ENCODE results near the gene ATP13A4.

The ATP13A4 gene

DNA sequence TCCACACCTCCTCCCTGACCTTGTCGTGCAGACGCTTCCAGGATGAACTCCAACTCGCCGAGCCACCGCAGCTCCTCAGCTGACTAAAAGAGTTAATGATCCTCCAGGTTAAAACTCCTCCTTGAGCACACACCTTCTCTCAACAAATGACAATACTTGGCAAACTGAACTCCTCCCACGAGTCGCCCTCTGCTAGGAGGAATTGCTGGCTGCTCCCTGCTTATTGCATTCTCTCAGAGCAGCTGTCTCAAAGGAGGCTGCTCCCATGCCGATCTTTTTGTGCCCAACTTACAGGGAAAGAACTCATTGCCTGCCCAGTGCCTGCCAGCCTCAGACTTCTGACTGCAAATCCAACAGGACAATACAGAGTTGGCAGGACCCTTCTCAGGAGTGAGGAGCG lies at the start of gene ATP13A4:
Gene ATP13A4, minus strand, starts transcription at position 85 of the 400 bp plus-strand sequence. CDS start 96 bp downstream, outside the sequence.
- H3K27me3 ChIP-seq (ENCODE audit: control insufficient read depth, insufficient read depth, low read length), result no peaks in the 10 kb centered on the region
- H3K9me3 ChIP-seq (ENCODE audit: control insufficient read depth, insufficient read depth, low read length), result no peaks in the 10 kb centered on the region
- no peak within 1 kb of the TSS for H3K9ac ChIP-seq (ENCODE audit: low read depth, low read length)
- H3K4me1 ChIP-seq (ENCODE audit: control insufficient read depth, insufficient read depth, low read length), result peaks cover 10% of the 10 kb centered on the region
- no peak within 1 kb of the TSS for H3K4me3 ChIP-seq (ENCODE audit: low read depth, low read length)
- no peaks in the 10 kb centered on the region for H3K36me3 ChIP-seq (ENCODE audit: control insufficient read depth, insufficient read depth, low read length)
- no peak within 1 kb of the TSS for H3K27ac ChIP-seq (ENCODE audit: low read depth, low read length)

DNA sequence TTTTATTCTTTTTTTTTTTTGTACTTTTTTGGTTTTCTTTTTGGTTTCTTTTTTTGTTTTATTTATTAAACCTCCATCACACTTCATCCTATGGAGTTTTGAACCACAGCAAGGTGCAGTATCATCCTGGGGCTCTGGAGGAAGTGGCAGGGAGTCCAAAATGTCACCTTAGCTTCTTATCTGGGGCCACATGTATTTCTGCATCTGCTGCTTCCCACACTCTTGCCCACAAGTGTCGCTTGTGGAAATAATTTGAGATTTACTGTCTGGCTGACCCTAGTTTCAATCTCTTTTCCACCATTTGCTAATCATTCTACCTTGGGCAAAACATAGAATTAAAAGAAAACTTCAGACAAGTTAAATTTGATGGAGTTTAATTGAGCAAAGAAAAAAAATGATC lies 44.7 kb upstream of the ATP13A4 start:
- H3K27ac ChIP-seq (ENCODE audit: low read depth, low read length), result no peak overlapping the region
- H3K4me3 ChIP-seq (ENCODE audit: low read depth, low read length), result no peak overlapping the region
- H3K27me3 ChIP-seq (ENCODE audit: control insufficient read depth, insufficient read depth, low read length), result no peaks in the 10 kb centered on the region
- peaks cover 14% of the 10 kb centered on the region; the same call in 1 of the 2 replicates for H3K4me1 ChIP-seq (ENCODE audit: control insufficient read depth, insufficient read depth, low read length)
- no peaks in the 10 kb centered on the region for H3K9me3 ChIP-seq (ENCODE audit: control insufficient read depth, insufficient read depth, low read length)
- H3K9ac ChIP-seq (ENCODE audit: low read depth, low read length), result no peak overlapping the region
- peaks cover 8% of the 10 kb centered on the region; the same call in 1 of the 2 replicates for H3K36me3 ChIP-seq (ENCODE audit: control insufficient read depth, insufficient read depth, low read length)

DNA sequence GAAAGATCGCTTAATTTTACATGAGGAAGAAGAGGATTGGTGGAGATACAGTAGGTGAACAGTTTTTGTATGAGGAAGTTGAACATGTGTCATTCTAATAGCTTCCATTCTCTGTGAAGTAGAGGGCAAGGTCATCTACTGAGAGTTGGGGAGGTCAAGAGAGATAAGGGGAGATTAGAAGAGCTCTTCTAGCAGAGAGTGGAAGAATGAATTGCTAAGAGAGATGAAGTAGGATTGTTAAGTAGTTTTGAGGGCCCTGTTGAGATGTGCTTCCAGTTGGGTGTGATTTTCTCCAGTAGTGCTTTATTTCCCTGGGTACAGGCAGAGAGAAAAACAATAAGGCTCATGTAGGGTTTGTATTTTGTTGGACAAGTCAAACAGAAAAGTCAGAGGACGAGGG lies 43.5 kb upstream of the ATP13A4 start:
- Histone ChIP-seq H3K36me3 (ENCODE audit: control insufficient read depth, insufficient read depth, low read length) (peaks cover 8% of the 10 kb centered on the region; the same call in 1 of the 2 replicates), H3K9ac (ENCODE audit: low read depth, low read length) (no peak overlapping the region), H3K4me1 (ENCODE audit: control insufficient read depth, insufficient read depth, low read length) (peaks cover 14% of the 10 kb centered on the region; the same call in 1 of the 2 replicates), H3K9me3 (ENCODE audit: control insufficient read depth, insufficient read depth, low read length) (no peaks in the 10 kb centered on the region), H3K27ac (ENCODE audit: low read depth, low read length) (no peak overlapping the region), H3K27me3 (ENCODE audit: control insufficient read depth, insufficient read depth, low read length) (no peaks in the 10 kb centered on the region), H3K4me3 (ENCODE audit: low read depth, low read length) (no peak overlapping the region)

DNA sequence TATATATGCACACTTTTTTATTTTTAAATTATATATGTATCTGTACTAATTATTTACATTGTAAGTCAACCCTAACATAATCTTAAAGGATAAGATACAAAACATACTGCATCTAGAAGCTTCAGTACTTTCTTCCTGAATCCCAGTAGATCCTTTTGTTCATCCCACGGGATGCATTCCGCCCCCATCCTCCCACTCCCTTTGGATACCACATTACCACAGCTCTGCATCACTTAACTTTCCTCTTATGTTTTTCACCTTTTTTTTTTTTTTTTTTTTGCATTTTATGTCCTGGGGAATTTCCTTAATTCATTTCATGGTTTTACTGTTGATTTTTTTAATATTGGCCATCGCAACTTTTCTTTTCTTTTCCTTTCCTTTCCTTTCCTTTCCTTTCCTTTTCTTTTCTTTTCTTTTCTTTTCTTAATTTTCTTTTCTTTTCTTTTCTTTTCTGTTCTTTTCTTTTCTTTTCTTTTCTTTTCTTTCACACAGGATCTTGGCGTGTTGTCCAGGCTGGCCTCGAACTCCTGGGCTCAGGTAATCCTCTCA lies 41.3 kb upstream of the ATP13A4 start:
- peak overlapping the region; percentile 91 for H3K27ac ChIP-seq (ENCODE audit: low read depth, low read length)
- H3K4me1 ChIP-seq (ENCODE audit: control insufficient read depth, insufficient read depth, low read length), result peaks cover 14% of the 10 kb centered on the region; the same call in 1 of the 2 replicates
- peaks cover 9% of the 10 kb centered on the region; the same call in 1 of the 2 replicates for H3K27me3 ChIP-seq (ENCODE audit: control insufficient read depth, insufficient read depth, low read length)
- H3K9me3 ChIP-seq (ENCODE audit: control insufficient read depth, insufficient read depth, low read length), result no peaks in the 10 kb centered on the region
- no peaks in the 10 kb centered on the region; the same call in 1 of the 2 replicates for H3K36me3 ChIP-seq (ENCODE audit: control insufficient read depth, insufficient read depth, low read length)
- no peak overlapping the region for H3K9ac ChIP-seq (ENCODE audit: low read depth, low read length)
- H3K4me3 ChIP-seq (ENCODE audit: low read depth, low read length), result peak overlapping the region; percentile 84; the same call in 1 of the 2 replicates

DNA sequence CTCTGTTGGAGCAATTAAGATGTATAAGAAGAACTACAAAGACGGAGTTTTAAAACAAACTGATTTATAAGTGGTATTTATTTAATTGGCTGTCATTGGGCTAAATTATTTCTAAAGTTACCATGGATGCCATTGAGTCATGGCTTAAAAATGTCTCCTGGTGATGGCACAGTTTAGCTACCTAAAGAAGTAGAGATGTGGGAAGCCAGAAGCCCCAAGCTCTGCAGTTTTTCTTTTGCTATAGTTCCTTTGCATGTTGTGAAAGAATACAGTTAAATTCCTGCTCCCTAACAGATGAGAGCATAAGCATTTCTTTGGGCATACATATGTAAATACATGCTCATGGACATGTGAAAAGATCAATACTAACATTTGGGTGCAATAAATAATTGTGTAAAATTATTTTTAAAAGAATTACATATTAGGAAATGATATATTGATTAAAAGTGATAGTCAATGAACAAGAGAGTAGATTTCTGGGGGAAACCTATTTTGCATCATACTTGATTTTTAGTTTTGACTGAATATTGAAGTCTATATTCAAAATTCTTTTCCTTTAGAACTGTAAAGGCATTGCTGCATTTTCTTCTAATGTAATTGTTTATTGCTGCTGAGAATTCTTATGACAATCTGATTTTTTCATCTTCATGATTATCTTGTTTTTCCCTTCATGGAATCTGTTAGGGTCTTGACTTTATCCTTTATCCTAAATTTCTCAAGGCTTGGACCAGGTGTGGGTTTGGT lies 40.4 kb upstream of the ATP13A4 start:
- Histone ChIP-seq H3K27ac (ENCODE audit: low read depth, low read length) (peak overlapping the region; percentile 91), H3K9ac (ENCODE audit: low read depth, low read length) (no peak overlapping the region), H3K36me3 (ENCODE audit: control insufficient read depth, insufficient read depth, low read length) (no peaks in the 10 kb centered on the region; the same call in 1 of the 2 replicates), H3K4me1 (ENCODE audit: control insufficient read depth, insufficient read depth, low read length) (peaks cover 14% of the 10 kb centered on the region; the same call in 1 of the 2 replicates), H3K9me3 (ENCODE audit: control insufficient read depth, insufficient read depth, low read length) (no peaks in the 10 kb centered on the region), H3K4me3 (ENCODE audit: low read depth, low read length) (peak overlapping the region; percentile 84), H3K27me3 (ENCODE audit: control insufficient read depth, insufficient read depth, low read length) (peaks cover 9% of the 10 kb centered on the region; the same call in 1 of the 2 replicates)

GRCh38 chr3:193593668-193594030 lies 39.0 kb upstream of the ATP13A4 start:
- Histone ChIP-seq H3K27me3 (ENCODE audit: control insufficient read depth, insufficient read depth, low read length) (peaks cover 9% of the 10 kb centered on the region; the same call in 1 of the 2 replicates), H3K4me3 (ENCODE audit: low read depth, low read length) (peak overlapping the region; percentile 84), H3K9me3 (ENCODE audit: control insufficient read depth, insufficient read depth, low read length) (no peaks in the 10 kb centered on the region), H3K27ac (ENCODE audit: low read depth, low read length) (peak overlapping the region; percentile 91), H3K9ac (ENCODE audit: low read depth, low read length) (peak overlapping the region; percentile 75), H3K36me3 (ENCODE audit: control insufficient read depth, insufficient read depth, low read length) (no peaks in the 10 kb centered on the region; the same call in 1 of the 2 replicates), H3K4me1 (ENCODE audit: control insufficient read depth, insufficient read depth, low read length) (peaks cover 14% of the 10 kb centered on the region; the same call in 1 of the 2 replicates)

DNA sequence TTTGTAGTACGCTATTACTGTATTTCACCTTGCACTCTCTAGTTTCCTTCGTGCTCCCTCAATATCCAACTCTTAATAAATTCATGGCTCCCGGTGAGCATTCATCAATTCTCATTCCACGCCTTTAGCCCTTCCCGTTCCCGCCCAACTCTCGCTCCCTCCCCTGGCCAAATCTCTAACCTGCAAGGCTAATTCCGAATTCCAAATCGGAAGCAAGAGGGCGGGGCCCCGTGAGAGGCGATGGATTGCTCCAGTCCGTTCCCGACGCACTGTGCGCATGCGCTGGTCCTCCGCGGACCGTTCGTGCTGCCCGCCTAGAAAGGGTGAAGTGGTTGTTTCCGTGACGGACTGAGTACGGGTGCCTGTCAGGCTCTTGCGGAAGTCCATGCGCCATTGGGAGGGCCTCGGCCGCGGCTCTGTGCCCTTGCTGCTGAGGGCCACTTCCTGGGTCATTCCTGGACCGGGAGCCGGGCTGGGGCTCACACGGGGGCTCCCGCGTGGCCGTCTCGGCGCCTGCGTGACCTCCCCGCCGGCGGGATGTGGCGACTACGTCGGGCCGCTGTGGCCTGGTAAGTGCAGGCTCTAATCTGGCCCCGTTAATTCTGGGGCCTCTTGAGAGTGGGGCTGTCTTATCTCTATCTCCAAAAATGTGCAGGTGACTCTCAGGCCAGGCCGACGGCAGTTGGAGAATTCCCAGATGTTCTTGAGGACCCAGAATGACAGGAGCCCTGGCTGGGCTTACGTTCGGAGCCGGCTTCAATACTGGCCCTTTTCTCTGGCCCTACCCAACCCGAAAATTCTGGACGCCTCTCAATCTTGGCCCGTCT lies 38.4 kb upstream of the ATP13A4 start, which contains the start of gene OPA1:
Gene OPA1, plus strand, starts transcription at position 368 of the 827 bp plus-strand sequence. Its CDS starts 170 bp downstream, at position 538.
- peaks cover 14% of the 10 kb centered on the region; the same call in 1 of the 2 replicates for H3K4me1 ChIP-seq (ENCODE audit: control insufficient read depth, insufficient read depth, low read length)
- no peaks in the 10 kb centered on the region for H3K36me3 ChIP-seq (ENCODE audit: control insufficient read depth, insufficient read depth, low read length)
- peak within 1 kb of the TSS; percentile 75 for H3K9ac ChIP-seq (ENCODE audit: low read depth, low read length)
- H3K4me3 ChIP-seq (ENCODE audit: low read depth, low read length), result peak within 1 kb of the TSS; percentile 84
- no peaks in the 10 kb centered on the region for H3K9me3 ChIP-seq (ENCODE audit: control insufficient read depth, insufficient read depth, low read length)
- peak within 1 kb of the TSS; percentile 91 for H3K27ac ChIP-seq (ENCODE audit: low read depth, low read length)
- H3K27me3 ChIP-seq (ENCODE audit: control insufficient read depth, insufficient read depth, low read length), result peaks cover 9% of the 10 kb centered on the region; the same call in 1 of the 2 replicates

DNA sequence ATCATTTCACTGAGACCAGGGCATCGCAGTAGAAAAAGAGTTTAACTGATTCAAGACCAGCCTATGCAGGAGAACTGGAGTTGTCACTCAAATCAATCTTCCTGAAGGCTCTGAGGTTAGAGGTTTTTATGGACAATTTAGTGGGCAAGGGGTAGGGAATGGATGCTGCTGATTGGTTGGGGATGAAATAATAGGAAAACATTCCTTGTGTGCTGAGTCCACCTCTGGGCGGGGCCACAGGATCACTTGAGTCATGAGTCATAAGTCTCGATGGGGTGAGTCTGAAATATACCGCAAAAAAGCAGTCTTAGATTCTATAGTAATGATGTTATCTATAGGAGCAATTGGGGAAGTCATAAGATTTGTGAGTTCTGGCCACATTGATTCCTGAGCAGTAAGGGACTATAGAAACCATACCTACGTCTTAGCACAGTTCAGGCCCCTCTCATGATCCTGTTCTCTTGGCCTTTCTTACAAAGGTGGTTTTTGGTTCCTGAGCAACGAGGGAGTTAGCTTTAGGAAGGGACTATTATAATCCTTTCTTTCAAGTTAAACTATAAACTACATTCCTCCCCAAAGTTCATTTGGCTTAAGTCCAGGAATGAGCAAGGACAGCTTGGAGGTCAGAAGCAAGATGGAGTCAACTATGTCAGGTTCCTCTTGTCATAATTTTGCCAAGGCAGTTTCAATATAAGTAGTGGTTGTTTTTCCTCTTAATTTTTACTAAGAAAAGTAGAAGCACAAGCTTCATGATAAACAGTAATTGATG lies 35.6 kb upstream of the ATP13A4 start:
- no peak overlapping the region for H3K27ac ChIP-seq (ENCODE audit: low read depth, low read length)
- H3K9ac ChIP-seq (ENCODE audit: low read depth, low read length), result no peak overlapping the region
- peaks cover 7% of the 10 kb centered on the region; the same call in 1 of the 2 replicates for H3K4me1 ChIP-seq (ENCODE audit: control insufficient read depth, insufficient read depth, low read length)
- H3K9me3 ChIP-seq (ENCODE audit: control insufficient read depth, insufficient read depth, low read length), result no peaks in the 10 kb centered on the region
- H3K4me3 ChIP-seq (ENCODE audit: low read depth, low read length), result no peak overlapping the region; the same call in 1 of the 2 replicates
- H3K27me3 ChIP-seq (ENCODE audit: control insufficient read depth, insufficient read depth, low read length), result peaks cover 9% of the 10 kb centered on the region; the same call in 1 of the 2 replicates
- no peaks in the 10 kb centered on the region for H3K36me3 ChIP-seq (ENCODE audit: control insufficient read depth, insufficient read depth, low read length)

GRCh38 chr3:193589616-193590015 lies 34.9 kb upstream of the ATP13A4 start:
- Histone ChIP-seq H3K36me3 (ENCODE audit: control insufficient read depth, insufficient read depth, low read length) (no peaks in the 10 kb centered on the region), H3K27me3 (ENCODE audit: control insufficient read depth, insufficient read depth, low read length) (peaks cover 9% of the 10 kb centered on the region; the same call in 1 of the 2 replicates), H3K27ac (ENCODE audit: low read depth, low read length) (no peak overlapping the region), H3K4me3 (ENCODE audit: low read depth, low read length) (no peak overlapping the region), H3K9me3 (ENCODE audit: control insufficient read depth, insufficient read depth, low read length) (no peaks in the 10 kb centered on the region), H3K9ac (ENCODE audit: low read depth, low read length) (no peak overlapping the region), H3K4me1 (ENCODE audit: control insufficient read depth, insufficient read depth, low read length) (peaks cover under 1% of the 10 kb centered on the region; the same call in 1 of the 2 replicates)

- H3K9ac ChIP-seq (ENCODE audit: low read depth, low read length), result no peak overlapping the region
- H3K4me1 ChIP-seq (ENCODE audit: control insufficient read depth, insufficient read depth, low read length), result no peaks in the 10 kb centered on the region
- H3K4me3 ChIP-seq (ENCODE audit: low read depth, low read length), result no peak overlapping the region
- no peak overlapping the region for H3K27ac ChIP-seq (ENCODE audit: low read depth, low read length)
- H3K9me3 ChIP-seq (ENCODE audit: control insufficient read depth, insufficient read depth, low read length), result no peaks in the 10 kb centered on the region
- no peaks in the 10 kb centered on the region for H3K36me3 ChIP-seq (ENCODE audit: control insufficient read depth, insufficient read depth, low read length)
- peaks cover 9% of the 10 kb centered on the region; the same call in 1 of the 2 replicates for H3K27me3 ChIP-seq (ENCODE audit: control insufficient read depth, insufficient read depth, low read length)
These were observed 34.4 kb upstream of the ATP13A4 start for GRCh38 chr3:193589129-193589528.

Measured in HUES48 (cell line).